Sigmoid colon (tissue), 7 donors: ENCODE measurements around the gene CHDH. TPM values are rescaled to one million over a fixed set of nuclear protein-coding genes. Genes with fewer than 3 reads are reported as not detected.

ENCODE experiments used
- DNase-seq: peaks from one replicate; pipeline ENCODE4 v3.0.0-alpha.2; 2019
- H3K27ac ChIP-seq, 4 donors: fragments of 200-600 bp; sonication (generic); one replicate each; pipeline ENCODE4 v1.5.1; 2016 to 2019; ENCODE audit warnings: mild to moderate bottlenecking in 1 of 4
- H3K27me3 ChIP-seq, 3 donors: fragments of 200-600 bp; sonication (generic); one replicate each; pipeline ENCODE4 v1.5.1; 2019; ENCODE audit warnings: mild to moderate bottlenecking in 1 of 3
- H3K36me3 ChIP-seq, 4 donors: fragments of 200-600 bp; sonication (generic); one replicate each; pipeline ENCODE4 v1.5.1; 2016 to 2019
- H3K4me1 ChIP-seq, 4 donors: fragments of 200-600 bp; sonication (generic); one replicate each; pipeline ENCODE4 v1.5.1; 2017 to 2019
- H3K4me3 ChIP-seq, 4 donors: fragments of 200-600 bp; sonication (generic); one replicate each; pipeline ENCODE4 v1.5.1; 2017 to 2019; ENCODE audit warnings: mild to moderate bottlenecking in 2 of 4, moderate library complexity in 1 of 4
- H3K9me3 ChIP-seq, 4 donors: fragments of 200-600 bp in 3 of 4; sonication (generic) in 3 of 4; one replicate each; pipeline versions ENCODE4 v1.5.1 to v1.6.1; 2013 to 2019
- EP300 ChIP-seq, 4 donors: sonication (generic); formaldehyde crosslinking; IDR thresholded peaks; one replicate each; pipeline ENCODE4 v1.6.1; 2017; ENCODE audit warnings: antibody characterized with exemption in 4 of 4
- POLR2A ChIP-seq, 2 donors: fragments of 450-650 bp; IDR thresholded peaks; one replicate each; pipeline ENCODE4 v1.6.1; 2016; ENCODE audit warnings: antibody characterized with exemption in 2 of 2, mild to moderate bottlenecking in 2 of 2, moderate library complexity in 2 of 2
- POLR2AphosphoS5 ChIP-seq, 4 donors: sonication (generic); formaldehyde crosslinking; IDR thresholded peaks; one replicate each; pipeline ENCODE4 v1.6.1; 2017; ENCODE audit warnings: antibody characterized with exemption in 4 of 4
- WGBS, 2 donors: extraction: QIAGEN DNeasy Blood & Tissue Kit; methylation state at CpG; one replicate each; pipeline ENCODE4 v1.1.7; 2013; 5-methylcytosine and 5-hydroxymethylcytosine counted together
- intact Hi-C: fragments of 100-400 bp; cut with DNase I; formaldehyde crosslinking; loops from one replicate; pipeline ENCODE4 v1.15.1; 2023
- polyA plus RNA-seq, 3 donors: library from polyadenylated mRNA; stranded (reverse); fragments of 200-250 nt; gene quantifications; one replicate each; pipeline ENCODE4 v1.2.3, GENCODE V29; 2013
- total RNA-seq, 4 donors: library from RNA; depleted of rRNA; stranded (reverse); fragments of >200 nt; gene quantifications; one replicate each; pipeline ENCODE4 v1.1.0, GENCODE V29; 2016
- TF ChIP-seq, protein P1 (sequence below), 4 experiments: fragments of 450-650 bp in 3 of 4; fragments of 200-600 bp in 1 of 4; IDR thresholded peaks; one replicate each; pipeline ENCODE4 v1.5.1; 2016 to 2019; ENCODE audit warnings: antibody characterized with exemption in 4 of 4, mild to moderate bottlenecking in 3 of 4, moderate library complexity in 2 of 4
- donor health status: healthy with polysubstance abuse.
- donor health status: Bipolar disorder and iron deficiency.
- donor health status: healthy.

Gene CHDH
- total and polyA plus RNA-seq, 7 donors, result 1.1 to 9.5 (median 1.8) TPM

DNA sequence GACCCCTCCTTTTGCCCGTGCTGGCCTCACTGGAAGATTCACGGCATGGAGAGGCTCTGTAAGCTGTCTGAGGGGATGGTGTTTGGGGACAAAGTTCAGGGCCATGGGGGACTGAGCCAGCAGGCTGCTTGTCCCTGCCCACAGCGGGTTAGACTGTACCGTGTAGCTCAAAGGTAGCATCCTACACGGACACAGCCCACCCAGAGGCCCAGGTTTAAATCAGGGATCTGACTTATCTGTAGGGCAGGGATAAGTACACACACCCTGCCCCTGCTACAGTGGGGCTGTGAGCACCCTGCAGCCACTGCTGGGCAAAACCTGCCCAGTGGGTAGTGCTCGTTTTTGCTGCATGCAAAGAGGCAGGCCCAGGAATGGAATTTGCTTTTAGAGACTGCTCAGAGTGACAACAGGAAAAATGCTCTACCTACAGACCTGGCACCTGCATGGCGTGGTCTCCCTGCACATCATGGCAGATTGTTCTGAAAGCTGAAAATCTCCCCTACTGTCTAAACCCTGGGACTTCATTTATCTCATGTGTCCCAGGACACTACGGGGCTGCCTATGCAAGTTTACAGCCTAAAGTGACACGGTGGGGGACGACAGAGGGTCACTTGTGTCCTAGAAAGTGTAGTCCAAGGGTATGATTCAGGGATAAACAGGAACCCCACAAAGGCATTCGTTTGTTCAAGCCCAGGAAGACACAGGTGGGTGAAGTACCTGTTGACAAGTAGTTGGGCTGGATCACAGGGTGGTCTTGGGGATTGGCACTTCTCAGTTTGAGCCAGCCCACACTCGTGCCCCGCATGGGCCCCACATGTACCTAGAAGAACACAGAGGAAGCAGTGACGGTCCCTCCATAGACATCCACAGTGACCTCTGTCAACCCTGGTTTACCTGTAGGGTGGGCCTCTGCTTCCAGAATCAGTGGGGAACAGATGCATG lies 27.7 kb downstream of the CHDH start:
- no peak for TF ChIP-seq POLR2A (IDR thresholded peaks at IDR 0.05)
- TF ChIP-seq EP300 (IDR thresholded peaks at IDR 0.05), result no peak
- TF ChIP-seq, protein P1, sequence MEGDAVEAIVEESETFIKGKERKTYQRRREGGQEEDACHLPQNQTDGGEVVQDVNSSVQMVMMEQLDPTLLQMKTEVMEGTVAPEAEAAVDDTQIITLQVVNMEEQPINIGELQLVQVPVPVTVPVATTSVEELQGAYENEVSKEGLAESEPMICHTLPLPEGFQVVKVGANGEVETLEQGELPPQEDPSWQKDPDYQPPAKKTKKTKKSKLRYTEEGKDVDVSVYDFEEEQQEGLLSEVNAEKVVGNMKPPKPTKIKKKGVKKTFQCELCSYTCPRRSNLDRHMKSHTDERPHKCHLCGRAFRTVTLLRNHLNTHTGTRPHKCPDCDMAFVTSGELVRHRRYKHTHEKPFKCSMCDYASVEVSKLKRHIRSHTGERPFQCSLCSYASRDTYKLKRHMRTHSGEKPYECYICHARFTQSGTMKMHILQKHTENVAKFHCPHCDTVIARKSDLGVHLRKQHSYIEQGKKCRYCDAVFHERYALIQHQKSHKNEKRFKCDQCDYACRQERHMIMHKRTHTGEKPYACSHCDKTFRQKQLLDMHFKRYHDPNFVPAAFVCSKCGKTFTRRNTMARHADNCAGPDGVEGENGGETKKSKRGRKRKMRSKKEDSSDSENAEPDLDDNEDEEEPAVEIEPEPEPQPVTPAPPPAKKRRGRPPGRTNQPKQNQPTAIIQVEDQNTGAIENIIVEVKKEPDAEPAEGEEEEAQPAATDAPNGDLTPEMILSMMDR (IDR thresholded peaks at IDR 0.05), result no peak
- TF ChIP-seq POLR2AphosphoS5 (IDR thresholded peaks at IDR 0.05), result no peak
- no peaks in the 10 kb centered on the region for H3K27me3 ChIP-seq
- no peak overlapping the region for H3K4me3 ChIP-seq
- WGBS, 2 donors, result 70 to 84% methylated on average over 14 of the region's 14 CpGs
- DNase-seq, result peak; percentile 37
- intact Hi-C loops, result no loop called here
- no peaks in the 10 kb centered on the region for H3K4me1 ChIP-seq
- no peak overlapping the region for H3K27ac ChIP-seq
- H3K9me3 ChIP-seq, result no peaks in the 10 kb centered on the region
- H3K36me3 ChIP-seq, result no peaks in the 10 kb centered on the region

DNA sequence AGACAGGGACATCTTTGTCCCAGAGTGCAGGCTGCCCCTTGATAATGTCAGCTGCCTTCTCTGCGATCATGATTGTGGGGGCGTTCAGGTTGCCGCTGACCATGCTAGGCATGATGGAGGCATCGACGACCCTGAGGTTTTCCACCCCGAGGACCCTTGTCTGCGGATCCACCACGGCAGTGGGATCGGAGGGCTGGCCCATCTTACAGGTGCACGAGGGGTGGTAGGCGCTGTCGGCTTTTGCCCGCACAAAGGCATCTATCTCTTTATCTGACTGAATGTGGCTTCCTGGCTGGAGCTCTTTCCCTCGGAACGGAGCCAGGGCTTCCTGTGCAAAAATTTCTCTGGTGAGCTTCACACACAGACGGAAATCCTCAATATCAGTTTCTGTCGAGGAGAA lies 28.4 kb downstream of the CHDH start:
- Histone ChIP-seq H3K36me3 (no peaks in the 10 kb centered on the region), H3K27me3 (no peaks in the 10 kb centered on the region), H3K4me3 (no peak overlapping the region), H3K27ac (no peak overlapping the region), H3K9me3 (no peaks in the 10 kb centered on the region), H3K4me1 (no peaks in the 10 kb centered on the region)
- TF ChIP-seq, protein P1 (IDR thresholded peaks at IDR 0.05), result no peak
- TF ChIP-seq POLR2AphosphoS5 (IDR thresholded peaks at IDR 0.05) (no peak), EP300 (IDR thresholded peaks at IDR 0.05) (no peak), POLR2A (IDR thresholded peaks at IDR 0.05) (no peak)
- 82 to 88% methylated on average over 17 of the region's 17 CpGs for WGBS, 2 donors
- DNase-seq, result peak; percentile 40
- intact Hi-C loops, result no loop called here

DNA sequence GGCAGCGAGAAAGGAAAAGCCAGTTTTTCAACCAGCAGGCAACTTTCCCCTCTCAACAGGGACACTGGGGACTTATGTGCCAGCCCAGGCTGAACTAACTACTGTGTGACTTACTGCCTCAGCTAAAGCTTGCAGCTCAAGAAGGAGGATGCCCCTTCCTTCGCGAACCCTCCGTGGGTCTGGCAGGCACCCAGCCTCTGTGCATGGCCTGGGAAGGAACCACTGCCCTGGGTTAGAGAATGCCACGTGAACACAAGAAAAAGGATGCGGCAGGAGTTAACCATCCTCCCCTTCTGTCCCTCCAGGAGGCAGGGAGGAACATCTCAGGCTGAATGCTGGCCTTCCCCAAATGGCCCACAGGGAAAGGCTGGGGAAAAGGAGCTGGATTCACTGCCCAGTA lies 29.0 kb downstream of the CHDH start:
- Histone ChIP-seq H3K36me3 (no peaks in the 10 kb centered on the region), H3K4me3 (no peak overlapping the region), H3K9me3 (no peaks in the 10 kb centered on the region), H3K27me3 (no peaks in the 10 kb centered on the region), H3K27ac (no peak overlapping the region), H3K4me1 (no peaks in the 10 kb centered on the region)
- DNase-seq, result peak; percentile 50
- intact Hi-C loops, result no loop called here
- WGBS, 2 donors, result 86 to 89% methylated on average over 6 of the region's 6 CpGs
- TF ChIP-seq EP300 (IDR thresholded peaks at IDR 0.05) (no peak), POLR2AphosphoS5 (IDR thresholded peaks at IDR 0.05) (no peak), POLR2A (IDR thresholded peaks at IDR 0.05) (no peak)
- TF ChIP-seq, protein P1 (IDR thresholded peaks at IDR 0.05), result no peak

DNA sequence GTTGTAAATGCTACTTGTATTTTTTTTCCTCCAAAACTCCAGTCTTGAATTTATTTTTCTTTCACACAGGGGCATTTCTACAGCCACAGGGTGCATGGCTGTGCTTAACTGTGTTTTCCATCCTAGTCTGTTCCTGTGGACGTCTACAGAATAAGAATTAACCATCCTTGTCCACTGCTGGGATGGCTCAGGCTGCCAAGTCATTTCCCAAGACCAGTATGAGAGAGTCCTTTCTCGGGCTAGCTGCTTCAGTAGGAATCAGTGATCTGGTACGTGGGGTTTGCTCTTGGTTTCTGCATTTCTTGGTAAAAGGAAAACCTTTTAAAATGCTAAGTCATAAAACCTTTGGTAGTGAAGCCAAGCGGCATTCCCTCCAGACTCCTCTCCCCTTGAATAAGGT lies 29.8 kb downstream of the CHDH start:
- 78 to 81% methylated on average over 4 of the region's 4 CpGs for WGBS, 2 donors
- Histone ChIP-seq H3K4me1 (no peaks in the 10 kb centered on the region), H3K27me3 (no peaks in the 10 kb centered on the region), H3K4me3 (no peak overlapping the region), H3K36me3 (no peaks in the 10 kb centered on the region), H3K9me3 (no peaks in the 10 kb centered on the region), H3K27ac (no peak overlapping the region)
- intact Hi-C loops, result no loop called here
- no peak for DNase-seq
- TF ChIP-seq POLR2AphosphoS5 (IDR thresholded peaks at IDR 0.05) (no peak), EP300 (IDR thresholded peaks at IDR 0.05) (no peak), POLR2A (IDR thresholded peaks at IDR 0.05) (no peak)
- TF ChIP-seq, protein P1 (IDR thresholded peaks at IDR 0.05), result no peak
